Neural cell (in vitro differentiated cells): ENCODE data around the gene FOXP4. TPM values are rescaled to one million over a fixed set of nuclear protein-coding genes. Genes with fewer than 3 reads are reported as not detected.

Experiments used
- H2AFZ ChIP-seq: fragments of 200-600, 300-800 bp; sonication (generic), shearing (Covaris generic); 2 replicates; pipeline ENCODE4 v1.6.0; 2014; ENCODE audit warnings: low read depth, mild to moderate bottlenecking, antibody characterized with exemption, low read length, moderate library complexity
- H3F3A ChIP-seq: fragments of 200-600 bp; shearing (Covaris generic); 2 replicates; pipeline ENCODE4 v1.6.1; 2016; ENCODE audit warnings: mild to moderate bottlenecking, moderate library complexity, mixed read lengths, antibody characterized with exemption, low read length; ENCODE audit not compliant: insufficient read depth, poor library complexity, severe bottlenecking
- H3K27ac ChIP-seq: fragments of 200-600, 300-800 bp; sonication (generic), shearing (Covaris generic); 2 replicates; pipeline ENCODE4 v1.5.1; 2014; ENCODE audit warnings: mild to moderate bottlenecking, low read length, moderate library complexity
- H3K27me3 ChIP-seq: fragments of 300-800, 200-600 bp; sonication (generic), shearing (Covaris generic); 2 replicates; pipeline ENCODE4 v1.6.0; 2014; ENCODE audit warnings: mild to moderate bottlenecking, low read depth, low read length, moderate library complexity; ENCODE audit not compliant: insufficient read depth
- H3K36me3 ChIP-seq: fragments of 300-800, 200-600 bp; sonication (generic), shearing (Covaris generic); 2 replicates; pipeline ENCODE4 v1.5.1; 2014; ENCODE audit warnings: mild to moderate bottlenecking, antibody characterized with exemption, low read length, moderate library complexity; ENCODE audit not compliant: insufficient read depth
- H3K4me2 ChIP-seq: fragments of 300-800, 200-600 bp; sonication (generic), shearing (Covaris generic); 2 replicates; pipeline ENCODE4 v1.6.0; 2014; ENCODE audit warnings: mild to moderate bottlenecking, low read length
- H3K4me3 ChIP-seq: fragments of 300-800, 200-600 bp; sonication (generic), shearing (Covaris generic); 2 replicates; pipeline ENCODE4 v1.5.1; 2014; ENCODE audit warnings: mild to moderate bottlenecking, low read length, moderate library complexity
- H3K79me2 ChIP-seq: fragments of 200-600 bp; shearing (Covaris generic); replicated peaks from 2 replicates; pipeline ENCODE4 v1.6.0; 2014; ENCODE audit warnings: mild to moderate bottlenecking, low read length, moderate library complexity; ENCODE audit not compliant: insufficient read depth
- H3K9ac ChIP-seq: fragments of 300-800, 200-600 bp; sonication (generic), shearing (Covaris generic); 2 replicates; pipeline ENCODE4 v1.6.1; 2016; ENCODE audit warnings: mild to moderate bottlenecking, low read length, mixed read lengths
- H3K9me2 ChIP-seq: fragments of 200-600 bp; shearing (Covaris generic); 2 replicates; pipeline ENCODE4 v1.6.1; 2016; ENCODE audit warnings: mild to moderate bottlenecking, low read length, mixed read lengths; ENCODE audit not compliant: insufficient read depth
- H3K9me3 ChIP-seq: fragments of 200-600, 300-800 bp; sonication (generic), shearing (Covaris generic); 2 replicates; pipeline ENCODE4 v1.6.1; 2016; ENCODE audit warnings: mild to moderate bottlenecking, mixed run types, low read length, moderate library complexity, mixed read lengths
- H4K20me1 ChIP-seq: fragments of 200-600 bp; shearing (Covaris generic); 2 replicates; pipeline ENCODE4 v1.6.1; 2016; ENCODE audit warnings: mild to moderate bottlenecking, mixed run types; ENCODE audit not compliant: insufficient read depth
- CTCF ChIP-seq: fragments of 450-650 bp; IDR thresholded peaks from 2 replicates; pipeline ENCODE4 v1.5.1; 2014; ENCODE audit warnings: antibody characterized with exemption, mild to moderate bottlenecking, moderate library complexity; ENCODE audit not compliant: poor library complexity, severe bottlenecking
- EP300 ChIP-seq: fragments of 450-650 bp; conservative IDR thresholded peaks from 2 replicates; pipeline ENCODE4 v1.6.1; 2014; ENCODE audit warnings: antibody characterized with exemption, mild to moderate bottlenecking, moderate library complexity; ENCODE audit not compliant: poor library complexity, severe bottlenecking
- EZH2 ChIP-seq: fragments of 200-600, 300-800 bp; shearing (Covaris generic), sonication (generic); IDR thresholded peaks from 2 replicates; pipeline ENCODE4 v1.6.1; 2014; ENCODE audit warnings: antibody characterized with exemption, low read length, borderline replicate concordance, mild to moderate bottlenecking; ENCODE audit not compliant: insufficient read depth, poor library complexity, severe bottlenecking
- MXI1 ChIP-seq: fragments of 450-650 bp; conservative IDR thresholded peaks from 2 replicates; pipeline ENCODE4 v1.6.1; 2014; ENCODE audit warnings: antibody characterized with exemption, mild to moderate bottlenecking; ENCODE audit not compliant: poor library complexity, severe bottlenecking
- POLR2AphosphoS5 ChIP-seq: IDR thresholded peaks from 2 replicates; pipeline ENCODE4 v1.6.1; 2012
- RAD21 ChIP-seq: fragments of 450-650 bp; conservative IDR thresholded peaks from 2 replicates; pipeline ENCODE4 v1.6.1; 2014; ENCODE audit warnings: antibody characterized with exemption, mild to moderate bottlenecking, moderate library complexity
- REST ChIP-seq: IDR thresholded peaks from 2 replicates; pipeline ENCODE4 v1.6.1; 2012; ENCODE audit warnings: borderline replicate concordance
- SMC3 ChIP-seq: fragments of 450-650 bp; conservative IDR thresholded peaks from 2 replicates; pipeline ENCODE4 v1.6.1; 2014; ENCODE audit warnings: antibody characterized with exemption, mild to moderate bottlenecking, moderate library complexity; ENCODE audit not compliant: poor library complexity
- TAF1 ChIP-seq: IDR thresholded peaks from 2 replicates; pipeline ENCODE4 v1.6.1; 2012; ENCODE audit warnings: low read depth
- polyA plus RNA-seq: library from polyadenylated mRNA; depleted of rRNA; stranded (reverse); fragments of >200 nt; gene quantifications from 2 replicates; pipeline ENCODE4 v1.2.3, GENCODE V29; 2014

FOXP4 gene
- polyA plus RNA-seq, 1 donor from 2014 or later, result 7.1 TPM

GRCh38 chr6:41599015-41599851, 53.1 kb downstream of the FOXP4 start:
- no peaks in the 10 kb centered on the region for H3K27me3 ChIP-seq
- H3K79me2 ChIP-seq, result no peaks in the 10 kb centered on the region
- H3K4me3 ChIP-seq, result no peak overlapping the region
- TF ChIP-seq CTCF, result no peak
- TF ChIP-seq POLR2AphosphoS5, result no peak
- no peak for TF ChIP-seq MXI1
- TF ChIP-seq EZH2, result no peak
- no peak for TF ChIP-seq RAD21
- no peak for TF ChIP-seq REST
- no peak for TF ChIP-seq TAF1
- TF ChIP-seq EP300, result no peak
- no peak for TF ChIP-seq SMC3
- no peaks in the 10 kb centered on the region for H3K9me3 ChIP-seq
- no peak overlapping the region for H3K9ac ChIP-seq
- H3K36me3 ChIP-seq, result no peaks in the 10 kb centered on the region
- H3F3A ChIP-seq, result peaks cover 3% of the 10 kb centered on the region
- no peak overlapping the region for H3K27ac ChIP-seq
- no peaks in the 10 kb centered on the region for H3K9me2 ChIP-seq
- H2AFZ ChIP-seq, result no peak overlapping the region
- H4K20me1 ChIP-seq, result no peaks in the 10 kb centered on the region
- no peak overlapping the region for H3K4me2 ChIP-seq

DNA sequence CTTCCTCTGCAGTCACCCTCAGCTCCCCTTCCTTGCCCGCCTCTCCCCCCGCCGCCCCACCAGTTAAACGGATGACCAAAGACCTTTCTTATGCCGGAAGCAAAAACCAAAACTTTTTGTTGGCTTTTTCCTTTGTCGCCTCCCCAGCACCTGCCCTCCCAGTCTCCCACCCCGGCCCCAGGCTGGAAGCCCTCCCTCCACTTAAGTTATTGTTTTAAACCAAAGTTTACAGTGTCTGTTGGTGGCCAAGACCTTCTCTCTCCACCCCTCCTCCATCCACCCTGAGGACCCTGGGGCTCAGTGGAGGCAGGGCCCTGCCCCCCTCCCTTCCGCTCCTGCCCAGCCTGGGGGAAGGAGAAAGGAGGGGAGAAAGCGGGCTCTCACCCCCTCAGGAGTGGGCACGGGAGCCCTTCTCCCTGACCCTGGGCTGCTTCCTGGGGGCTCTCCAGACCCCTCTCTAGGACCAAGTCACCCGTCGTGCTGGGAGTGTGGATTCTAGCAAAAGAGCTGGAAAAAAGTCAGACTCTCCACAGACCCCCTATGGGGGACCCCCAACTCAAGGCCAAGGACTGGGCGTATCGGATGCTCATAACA, 53.8 kb downstream of the FOXP4 start:
- no peak overlapping the region for H3K4me3 ChIP-seq
- H2AFZ ChIP-seq, result no peak overlapping the region
- H3K4me2 ChIP-seq, result no peak overlapping the region
- H4K20me1 ChIP-seq, result no peaks in the 10 kb centered on the region
- no peaks in the 10 kb centered on the region for H3K79me2 ChIP-seq
- H3F3A ChIP-seq, result peaks cover 3% of the 10 kb centered on the region
- H3K27me3 ChIP-seq, result no peaks in the 10 kb centered on the region
- H3K36me3 ChIP-seq, result no peaks in the 10 kb centered on the region
- TF ChIP-seq CTCF, result no peak
- TF ChIP-seq POLR2AphosphoS5, result no peak
- H3K9me3 ChIP-seq, result no peaks in the 10 kb centered on the region
- H3K9ac ChIP-seq, result no peak overlapping the region
- no peaks in the 10 kb centered on the region for H3K9me2 ChIP-seq
- no peak overlapping the region for H3K27ac ChIP-seq
